C4-2B (cell line): ENCODE measurements around the gene MYF6.

Experiments used
- H3K27ac ChIP-seq: fragments of 450-650 bp; 2 replicates; pipeline ENCODE4 v1.5.1; 2017
- ZFX ChIP-seq: fragments of 450-650 bp; IDR thresholded peaks from 2 replicates; pipeline ENCODE4 v1.6.1; 2017
- TF ChIP-seq, protein P1 (sequence below): fragments of 450-650 bp; conservative IDR thresholded peaks from 2 replicates; pipeline ENCODE4 v1.5.1; 2017; ENCODE audit warnings: mild to moderate bottlenecking

The MYF6 gene

DNA sequence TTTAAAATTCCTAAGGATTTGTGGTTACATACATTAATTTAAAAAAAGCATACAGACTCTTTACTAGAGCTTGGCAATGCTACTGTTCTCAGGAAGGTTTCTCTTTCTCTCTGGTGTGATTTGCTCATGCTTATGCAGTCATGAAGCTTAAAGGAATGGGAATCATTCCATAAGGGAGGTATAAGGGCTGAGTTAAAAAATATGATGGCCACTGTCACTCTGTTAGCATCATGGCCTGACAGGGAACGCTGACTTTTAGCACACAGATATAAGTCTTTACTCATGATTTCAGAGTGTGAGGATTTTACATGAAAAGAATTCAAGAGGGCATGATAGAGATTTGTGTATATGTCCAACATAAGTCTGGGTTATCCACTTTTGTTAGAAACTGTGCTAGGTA lies 13.1 kb downstream of the MYF6 start:
- no peak overlapping the region for H3K27ac ChIP-seq
- no peak for TF ChIP-seq ZFX
- TF ChIP-seq, protein P1, sequence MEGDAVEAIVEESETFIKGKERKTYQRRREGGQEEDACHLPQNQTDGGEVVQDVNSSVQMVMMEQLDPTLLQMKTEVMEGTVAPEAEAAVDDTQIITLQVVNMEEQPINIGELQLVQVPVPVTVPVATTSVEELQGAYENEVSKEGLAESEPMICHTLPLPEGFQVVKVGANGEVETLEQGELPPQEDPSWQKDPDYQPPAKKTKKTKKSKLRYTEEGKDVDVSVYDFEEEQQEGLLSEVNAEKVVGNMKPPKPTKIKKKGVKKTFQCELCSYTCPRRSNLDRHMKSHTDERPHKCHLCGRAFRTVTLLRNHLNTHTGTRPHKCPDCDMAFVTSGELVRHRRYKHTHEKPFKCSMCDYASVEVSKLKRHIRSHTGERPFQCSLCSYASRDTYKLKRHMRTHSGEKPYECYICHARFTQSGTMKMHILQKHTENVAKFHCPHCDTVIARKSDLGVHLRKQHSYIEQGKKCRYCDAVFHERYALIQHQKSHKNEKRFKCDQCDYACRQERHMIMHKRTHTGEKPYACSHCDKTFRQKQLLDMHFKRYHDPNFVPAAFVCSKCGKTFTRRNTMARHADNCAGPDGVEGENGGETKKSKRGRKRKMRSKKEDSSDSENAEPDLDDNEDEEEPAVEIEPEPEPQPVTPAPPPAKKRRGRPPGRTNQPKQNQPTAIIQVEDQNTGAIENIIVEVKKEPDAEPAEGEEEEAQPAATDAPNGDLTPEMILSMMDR, result no peak

DNA sequence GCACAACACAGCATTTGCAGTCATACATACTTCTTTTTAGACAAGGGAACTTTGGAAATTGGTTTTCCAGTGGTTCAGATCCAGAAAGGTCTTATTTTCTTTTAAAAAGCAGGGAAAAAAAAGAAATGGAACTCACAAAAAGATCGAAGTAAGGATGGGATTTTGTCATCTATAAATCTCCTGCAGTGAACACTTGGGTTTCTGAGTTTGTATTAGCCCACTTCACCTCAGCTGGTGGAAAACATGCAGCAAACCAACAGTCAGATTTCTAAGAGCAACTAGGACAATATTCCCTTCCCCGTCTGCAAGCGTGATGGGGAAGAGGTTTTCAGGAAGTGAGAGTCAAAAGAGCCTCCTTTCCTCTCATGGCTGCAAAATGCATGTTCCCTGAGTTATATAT lies 13.9 kb downstream of the MYF6 start:
- H3K27ac ChIP-seq, result no peak overlapping the region
- TF ChIP-seq ZFX, result no peak
- TF ChIP-seq, protein P1, result no peak

- no peak overlapping the region; the same call in 1 of the 2 replicates for H3K27ac ChIP-seq
- TF ChIP-seq, protein P1, result no peak
- no peak for TF ChIP-seq ZFX
Measured at GRCh38 chr12:80745851-80746505, 38.5 kb downstream of the MYF6 start.

DNA sequence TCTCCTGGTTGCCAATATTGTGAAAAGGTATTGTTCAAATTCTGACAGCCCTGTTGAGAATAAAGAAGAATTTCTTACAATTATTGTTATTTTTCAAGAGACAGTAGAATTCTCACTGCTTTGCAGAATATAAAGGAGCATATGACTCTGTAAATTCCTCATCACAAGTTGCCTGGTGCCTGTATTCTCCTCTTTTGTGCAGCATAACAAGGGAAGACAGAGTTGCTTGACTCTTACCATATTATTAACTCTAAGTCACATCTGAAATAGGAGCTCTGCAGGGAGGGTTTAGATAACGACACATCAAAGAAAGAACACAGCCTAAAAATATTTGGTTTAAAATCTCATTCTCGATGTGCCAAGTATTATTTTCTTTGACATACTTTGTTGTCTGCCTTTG lies 40.4 kb downstream of the MYF6 start:
- TF ChIP-seq ZFX, result no peak
- TF ChIP-seq, protein P1, result no peak
- no peak overlapping the region for H3K27ac ChIP-seq

GRCh38 chr12:80749456-80749855 lies 42.0 kb downstream of the MYF6 start:
- H3K27ac ChIP-seq, result no peak overlapping the region
- TF ChIP-seq ZFX, result no peak

DNA sequence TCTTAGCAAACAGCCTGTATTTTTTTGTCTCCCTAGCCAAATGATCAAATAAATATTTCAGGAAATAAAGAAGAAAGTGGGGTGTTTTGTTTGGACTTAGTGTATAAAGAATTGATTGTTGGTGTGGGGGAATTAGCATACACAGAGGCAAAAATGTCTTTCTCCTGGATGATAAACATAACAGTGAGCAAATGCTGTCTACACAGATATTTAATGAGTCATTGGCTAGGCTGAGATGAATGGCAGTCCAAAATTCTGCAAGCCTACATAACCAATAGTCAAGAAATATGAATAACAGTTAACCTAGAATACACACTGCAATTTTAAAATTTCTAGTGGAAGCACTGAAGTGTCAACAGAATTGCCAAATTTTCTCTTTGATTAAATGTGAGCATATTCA lies 45.0 kb downstream of the MYF6 start:
- H3K27ac ChIP-seq, result no peak overlapping the region
- TF ChIP-seq, protein P1, result no peak
- TF ChIP-seq ZFX, result no peak

GRCh38 chr12:80754274-80754673 lies 46.8 kb downstream of the MYF6 start:
- no peak overlapping the region for H3K27ac ChIP-seq
- no peak for TF ChIP-seq ZFX
- TF ChIP-seq, protein P1, result no peak

- no peak for TF ChIP-seq ZFX
- TF ChIP-seq, protein P1, result no peak
- H3K27ac ChIP-seq, result no peak overlapping the region
Measured at GRCh38 chr12:80756875-80757274, 49.4 kb downstream of the MYF6 start.
